ENCODE data around the gene TMIGD2.

GRCh38 chr19:4288091-4288777, 14.0 kb downstream of the TMIGD2 start:
- no peak for TF ChIP-seq TAF1 (conservative IDR thresholded peaks at IDR 0.05)
- TF ChIP-seq CTCF (IDR thresholded peaks at IDR 0.05; ENCODE audit: low read depth, low read length, missing input control), result no peak
- TF ChIP-seq MAX (IDR thresholded peaks at IDR 0.05), result no peak
- TF ChIP-seq YY1 (IDR thresholded peaks at IDR 0.05), result no peak
- no peak for TF ChIP-seq JUND (IDR thresholded peaks at IDR 0.05)
- no peak for TF ChIP-seq RAD21 (IDR thresholded peaks at IDR 0.05)
- no peak for TF ChIP-seq EGR1 (IDR thresholded peaks at IDR 0.05; ENCODE audit: low read depth in 2 of 2)
- TF ChIP-seq ATF3 (IDR thresholded peaks at IDR 0.05), result no peak
- TF ChIP-seq SP1 (IDR thresholded peaks at IDR 0.05), result no peak
